K562 (cell line): ENCODE measurements around the gene RACK1. TPM values are rescaled to one million over a fixed set of nuclear protein-coding genes. Genes with fewer than 3 reads are reported as not detected.

ENCODE experiments used
- BCL6 ChIP-seq: fragments of 250-450 bp; sonication (Bioruptor Pico); IDR thresholded peaks from 2 replicates; pipeline ENCODE4 v1.4.0; 2020
- CTCF ChIP-seq, 3 experiments: IDR thresholded peaks in 2 of 3; conservative IDR thresholded peaks in 1 of 3; 2 replicates each; pipeline ENCODE4 v1.5.1; 2011 to 2012; ENCODE audit warnings: low read length in 3 of 3, mild to moderate bottlenecking in 3 of 3, control low read depth in 2 of 3, improper control_type of control experiment in 1 of 3, inconsistent platforms in 1 of 3, low read depth in 1 of 3, mixed read lengths in 1 of 3, moderate library complexity in 1 of 3; ENCODE audit not compliant: insufficient read depth in 2 of 3
- ETV6 ChIP-seq, 3 experiments: fragments of 150-350 bp in 1 of 3; sonication (generic) in 1 of 3; formaldehyde crosslinking in 1 of 3; IDR thresholded peaks; 2 replicates each; pipeline versions ENCODE4 v1.6.1 to v1.8.0; 2014 to 2022; ENCODE audit warnings: borderline replicate concordance in 2 of 3, low read depth in 2 of 3, antibody characterized with exemption in 1 of 3, low read length in 1 of 3, mild to moderate bottlenecking in 1 of 3, missing genetic modification reagents in 1 of 3
- NUFIP1 ChIP-seq: fragments of 450-650 bp; IDR thresholded peaks from 2 replicates; pipeline ENCODE4 v1.6.1; 2018; ENCODE audit not compliant: partially characterized antibody
- RAD21 ChIP-seq, 2 experiments: fragments of 250-450 bp in 1 of 2; fragments of 450-650 bp in 1 of 2; sonication (Bioruptor Pico) in 1 of 2; formaldehyde crosslinking in 1 of 2; IDR thresholded peaks in 1 of 2; conservative IDR thresholded peaks in 1 of 2; 2 replicates each; pipeline versions ENCODE4 v1.4.0 to v1.8.0; 2020 to 2022; ENCODE audit warnings: mild to moderate bottlenecking in 2 of 2, moderate library complexity in 1 of 2
- RNF219 ChIP-seq: fragments of 250-450 bp; sonication (Bioruptor Pico); IDR thresholded peaks from 2 replicates; pipeline ENCODE4 v1.5.0; 2022; ENCODE audit warnings: mild to moderate bottlenecking
- SAFB2 ChIP-seq: fragments of 200-400 bp; formaldehyde crosslinking; IDR thresholded peaks from 2 replicates; pipeline ENCODE4 v1.6.1; 2018; ENCODE audit warnings: borderline replicate concordance, low read length, low read depth, moderate library complexity; ENCODE audit not compliant: severe bottlenecking
- SIX5 ChIP-seq, 2 experiments: IDR thresholded peaks; 2 replicates each; pipeline ENCODE4 v1.6.1; 2011; ENCODE audit warnings: low read length in 2 of 2, borderline replicate concordance in 1 of 2, low read depth in 1 of 2, mild to moderate bottlenecking in 1 of 2, moderate library complexity in 1 of 2; ENCODE audit not compliant: insufficient read depth in 1 of 2
- ZBTB7A ChIP-seq: IDR thresholded peaks from 2 replicates; pipeline ENCODE4 v1.6.1; 2011; ENCODE audit warnings: low read depth, mild to moderate bottlenecking, low read length, moderate library complexity, borderline replicate concordance; ENCODE audit not compliant: control insufficient read depth
- ZNF407 ChIP-seq: fragments of 450-650 bp; IDR thresholded peaks from 2 replicates; pipeline ENCODE4 v1.6.1; 2016; ENCODE audit warnings: low read depth
- polyA plus RNA-seq, 8 experiments: library from polyadenylated mRNA; depleted of rRNA in 4 of 8; stranded (reverse) in 5 of 8; unstranded in 3 of 8; fragments of >200 nt; fragmentation: Nextera tagmentation in 2 of 8; fragmentation: Illumina TruSeq in 1 of 8; extraction: Ambion mirVana in 2 of 8; extraction: Trizol in 1 of 8; gene quantifications; 2 replicates each; pipeline versions ENCODE4 v1.2.1 to v1.2.3, GENCODE V29; 2011 to 2014; ENCODE audit warnings: inconsistent platforms in 1 of 8, missing spikeins in 1 of 8
- total RNA-seq, 7 experiments: library from RNA; depleted of rRNA in 6 of 7; stranded (reverse); fragments of >200 nt in 6 of 7; fragmentation: Illumina TruSeq in 2 of 7; extraction: Trizol in 2 of 7; gene quantifications; 2 replicates each; pipeline versions ENCODE4 v1.2.1 to v1.2.3, GENCODE V29; 2011 to 2021; ENCODE audit warnings: low replicate concordance in 1 of 7

RACK1 gene
- total and polyA plus RNA-seq, 9 of the 15 experiments (the other 6 are each of a cell fraction or from before 2014, with no cell fraction given) = 2,303 to 5,311 (median 3,833) TPM

GRCh38 chr5:181211208-181211607 lies 32.5 kb downstream of the RACK1 start (continued):
- TF ChIP-seq ZNF407 = no peak
- no peak for TF ChIP-seq BCL6 (CRISPR knock-in tag)
- TF ChIP-seq SIX5 (IDR thresholded peaks at IDR 0.05; ENCODE audit: borderline replicate concordance in 1 of 2, insufficient read depth in 1 of 2, low read depth in 1 of 2, low read length in 2 of 2) = no peak
- TF ChIP-seq NUFIP1 = no peak
- TF ChIP-seq RNF219 (CRISPR knock-in tag) = no peak
- peak in 1 of 2 experiments; percentile 22; a peak in 1 of 4 replicates for TF ChIP-seq RAD21 (CRISPR knock-in tag; conservative IDR thresholded peaks at IDR 0.05 in 1 of 2, IDR thresholded peaks at IDR 0.05 in 1 of 2)
- peak; percentile 67 for TF ChIP-seq ZBTB7A
- TF ChIP-seq CTCF (IDR thresholded peaks at IDR 0.05 in 2 of 3, conservative IDR thresholded peaks at IDR 0.05 in 1 of 3; ENCODE audit: insufficient read depth in 2 of 3, low read depth in 1 of 3, low read length in 3 of 3) = peak; percentile 40 to 64 (median 40); a peak in 5 of 6 replicates
- no peak for TF ChIP-seq ETV6 (IDR thresholded peaks at IDR 0.05; ENCODE audit: borderline replicate concordance in 1 of 2, low read depth in 2 of 2, low read length in 1 of 2)
- no peak for TF ChIP-seq ETV6 (CRISPR knock-in tag; IDR thresholded peaks at IDR 0.05; ENCODE audit: borderline replicate concordance)
- TF ChIP-seq SAFB2 = no peak
- TF ChIP-seq, all 486 proteins: peak for 3
